Measurements from ENCODE around the gene B3GALNT1. TPM values are rescaled to one million over a fixed set of nuclear protein-coding genes. Genes with fewer than 3 reads are reported as not detected.

B3GALNT1 gene
- total RNA-seq, 4 donors from 2014 or later: 3.0 to 8.0 (median 6.4) TPM

DNA sequence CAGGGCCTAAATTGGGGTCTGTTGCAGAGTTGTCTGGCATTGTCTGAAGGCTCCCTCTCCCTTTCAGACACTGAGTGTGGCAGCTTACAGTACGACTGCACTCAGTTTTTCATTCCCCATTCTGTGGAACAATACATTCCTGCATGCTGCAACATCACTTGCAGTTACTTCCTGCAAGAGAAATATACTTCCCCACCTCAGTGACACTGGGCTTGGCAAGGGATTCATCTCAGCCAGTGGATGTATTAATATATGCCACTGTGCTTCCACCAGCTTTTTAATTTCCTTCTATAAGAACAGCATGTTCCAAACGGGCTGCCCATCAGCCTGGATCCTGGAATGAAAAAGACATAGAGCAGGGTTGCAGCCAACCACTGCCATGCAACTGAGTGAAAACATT, 23.1 kb downstream of the B3GALNT1 start:
- Histone ChIP-seq H3K9me3 (no peaks in the 10 kb centered on the region), H3K4me3 (no peak overlapping the region), H3K27ac (no peak overlapping the region), H3K36me3 (peaks cover 0 to 17% (median 0%) of the 10 kb centered on the region in 3 donors), H3K27me3 (no peaks in the 10 kb centered on the region), H3K4me1 (no peaks in the 10 kb centered on the region)
- 29 to 35% methylated on average over 2 of the region's 2 CpGs for WGBS, 2 donors
- DNase-seq: no peak
- TF ChIP-seq POLR2A (IDR thresholded peaks at IDR 0.05): no peak
- TF ChIP-seq, protein P1, sequence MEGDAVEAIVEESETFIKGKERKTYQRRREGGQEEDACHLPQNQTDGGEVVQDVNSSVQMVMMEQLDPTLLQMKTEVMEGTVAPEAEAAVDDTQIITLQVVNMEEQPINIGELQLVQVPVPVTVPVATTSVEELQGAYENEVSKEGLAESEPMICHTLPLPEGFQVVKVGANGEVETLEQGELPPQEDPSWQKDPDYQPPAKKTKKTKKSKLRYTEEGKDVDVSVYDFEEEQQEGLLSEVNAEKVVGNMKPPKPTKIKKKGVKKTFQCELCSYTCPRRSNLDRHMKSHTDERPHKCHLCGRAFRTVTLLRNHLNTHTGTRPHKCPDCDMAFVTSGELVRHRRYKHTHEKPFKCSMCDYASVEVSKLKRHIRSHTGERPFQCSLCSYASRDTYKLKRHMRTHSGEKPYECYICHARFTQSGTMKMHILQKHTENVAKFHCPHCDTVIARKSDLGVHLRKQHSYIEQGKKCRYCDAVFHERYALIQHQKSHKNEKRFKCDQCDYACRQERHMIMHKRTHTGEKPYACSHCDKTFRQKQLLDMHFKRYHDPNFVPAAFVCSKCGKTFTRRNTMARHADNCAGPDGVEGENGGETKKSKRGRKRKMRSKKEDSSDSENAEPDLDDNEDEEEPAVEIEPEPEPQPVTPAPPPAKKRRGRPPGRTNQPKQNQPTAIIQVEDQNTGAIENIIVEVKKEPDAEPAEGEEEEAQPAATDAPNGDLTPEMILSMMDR (IDR thresholded peaks at IDR 0.05): no peak
- intact Hi-C loops (cut with DNase I): no loop called here

DNA sequence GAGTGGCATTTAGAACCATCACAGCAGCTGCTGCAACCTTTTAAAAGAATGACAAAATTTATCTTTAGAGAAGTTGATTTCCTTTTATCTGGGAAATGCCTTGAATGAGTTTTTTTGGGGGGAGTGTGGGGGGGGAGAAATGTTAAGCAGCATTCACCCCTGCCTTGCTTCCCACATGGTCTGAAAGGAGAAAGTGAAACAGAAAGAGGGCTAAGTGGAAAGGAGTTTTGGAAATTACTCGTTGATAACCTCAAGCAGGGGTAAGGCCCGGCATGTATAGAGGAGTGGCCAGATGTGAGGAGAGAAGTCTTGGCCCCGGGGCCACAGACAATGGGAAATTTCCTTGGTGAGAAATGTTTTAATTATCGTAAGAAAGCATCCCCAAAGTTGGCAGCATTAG, 23.5 kb downstream of the B3GALNT1 start:
- DNase-seq: no peak
- H3K36me3 ChIP-seq: peaks cover 0 to 16% (median 0%) of the 10 kb centered on the region in 3 donors
- no peaks in the 10 kb centered on the region for H3K27me3 ChIP-seq
- TF ChIP-seq POLR2A (IDR thresholded peaks at IDR 0.05): no peak
- TF ChIP-seq, protein P1 (IDR thresholded peaks at IDR 0.05): no peak
- no peaks in the 10 kb centered on the region for H3K9me3 ChIP-seq
- intact Hi-C loops (cut with DNase I): no loop called here
- no peak overlapping the region for H3K27ac ChIP-seq
- H3K4me3 ChIP-seq: no peak overlapping the region
- no peaks in the 10 kb centered on the region for H3K4me1 ChIP-seq
- 24 to 49% methylated on average over 4 of the region's 4 CpGs for WGBS, 2 donors

DNA sequence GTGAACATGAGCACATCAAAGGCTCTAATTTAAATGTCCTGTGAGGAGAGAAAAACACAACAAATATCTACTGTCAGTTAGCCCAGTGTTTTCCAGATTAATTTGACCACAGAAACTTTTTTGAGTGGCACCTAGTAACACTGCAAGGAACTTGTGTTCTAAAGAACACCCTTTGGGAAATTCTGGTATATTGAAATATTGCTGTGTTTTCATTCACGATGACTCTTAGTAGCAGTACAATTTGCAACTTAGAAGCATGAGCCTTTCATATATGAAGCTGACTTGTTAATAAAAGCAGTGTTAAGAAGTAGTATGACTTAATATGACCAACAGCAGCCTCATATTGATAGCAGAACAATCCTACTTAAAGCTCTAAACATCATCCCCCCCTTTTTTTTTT, 32.0 kb downstream of the B3GALNT1 start:
- no peaks in the 10 kb centered on the region for H3K27me3 ChIP-seq
- H3K27ac ChIP-seq: no peak overlapping the region
- H3K36me3 ChIP-seq: peaks cover 0 to 13% (median 0%) of the 10 kb centered on the region in 3 donors
- intact Hi-C loops (cut with DNase I): no loop called here
- DNase-seq: no peak
- no peaks in the 10 kb centered on the region for H3K9me3 ChIP-seq
- peaks cover 14 to 29% (median 19%) of the 10 kb centered on the region in 3 donors for H3K4me1 ChIP-seq
- no peak for TF ChIP-seq POLR2A (IDR thresholded peaks at IDR 0.05)
- TF ChIP-seq, protein P1 (IDR thresholded peaks at IDR 0.05): no peak
- 93 to 100% methylated on average over 1 of the region's 1 CpG for WGBS, 2 donors
- no peak overlapping the region for H3K4me3 ChIP-seq

DNA sequence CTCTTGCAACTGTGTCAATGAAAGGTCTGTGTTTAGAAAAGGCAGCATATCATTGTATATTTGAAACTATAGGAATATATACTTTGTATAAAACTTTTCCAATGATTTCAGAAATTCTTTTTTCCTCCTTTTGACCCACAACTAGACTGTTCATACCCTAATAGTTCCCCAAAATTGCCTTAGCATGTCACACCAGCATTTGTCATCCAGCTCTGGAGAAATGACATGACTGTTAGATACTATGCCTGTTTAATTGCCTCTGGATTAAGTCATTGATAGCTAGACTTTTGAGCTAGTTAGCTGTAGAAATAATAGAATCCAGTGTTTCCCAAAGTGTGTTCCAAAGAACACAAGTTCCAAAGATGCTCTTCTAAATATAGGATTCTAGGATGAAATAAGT, 32.4 kb downstream of the B3GALNT1 start:
- intact Hi-C loops (cut with DNase I): no loop called here
- Histone ChIP-seq H3K4me3 (no peak overlapping the region), H3K27ac (no peak overlapping the region), H3K36me3 (peaks cover 0 to 13% (median 0%) of the 10 kb centered on the region in 3 donors), H3K4me1 (peaks cover 14 to 34% (median 19%) of the 10 kb centered on the region in 3 donors), H3K9me3 (no peaks in the 10 kb centered on the region), H3K27me3 (no peaks in the 10 kb centered on the region)
- DNase-seq: no peak
- no peak for TF ChIP-seq POLR2A (IDR thresholded peaks at IDR 0.05)
- TF ChIP-seq, protein P1 (IDR thresholded peaks at IDR 0.05): no peak

DNA sequence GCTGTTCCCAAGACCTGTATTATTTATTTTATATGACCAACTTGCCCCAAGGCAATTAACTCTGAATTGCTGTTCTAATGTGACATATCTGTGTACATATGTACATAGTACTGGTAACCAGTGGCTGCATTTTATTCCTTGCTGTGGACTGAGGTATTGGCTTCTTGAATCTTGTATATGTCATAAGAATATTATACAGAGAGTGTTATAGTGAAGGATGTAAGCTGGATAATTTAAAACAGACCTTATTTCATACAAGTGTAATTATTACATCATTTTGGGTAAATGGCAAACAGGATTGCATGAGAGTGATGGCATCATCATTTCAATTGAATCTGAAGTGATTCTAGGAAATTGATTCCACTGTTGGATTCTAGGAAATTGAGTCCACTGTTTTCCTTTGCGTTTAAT, 32.9 kb downstream of the B3GALNT1 start:
- 85% methylated on average over 1 of the region's 1 CpG for WGBS, 2 donors
- TF ChIP-seq, protein P1 (IDR thresholded peaks at IDR 0.05): no peak
- no peak for TF ChIP-seq POLR2A (IDR thresholded peaks at IDR 0.05)
- Histone ChIP-seq H3K27ac (no peak overlapping the region), H3K36me3 (peaks cover 0 to 13% (median 0%) of the 10 kb centered on the region in 3 donors), H3K27me3 (no peaks in the 10 kb centered on the region), H3K9me3 (no peaks in the 10 kb centered on the region), H3K4me3 (no peak overlapping the region), H3K4me1 (peaks cover 14 to 39% (median 19%) of the 10 kb centered on the region in 3 donors)
- DNase-seq: no peak
- intact Hi-C loops (cut with DNase I): no loop called here
